Stimulated activated CD8-positive, alpha-beta memory T cell treated with anti-CD3 and anti-CD28 coated beads, Interleukin-7, amount 100 ng/mL, for 48 hours (primary cell): ENCODE measurements around the gene IQGAP1.
"Not testable (repeated sequence)": the region's sequence is repeated elsewhere in the genome, so short reads cannot be mapped to it uniquely, and the experiment has no call there.

ENCODE experiments used
- DNase-seq, 2 donors: peaks; one replicate each; pipeline ENCODE4 v3.0.0-alpha.2; 2020; ENCODE audit warnings: low read depth in 1 of 2; ENCODE audit errors: extremely low read depth in 1 of 2

Gene IQGAP1, protein sequence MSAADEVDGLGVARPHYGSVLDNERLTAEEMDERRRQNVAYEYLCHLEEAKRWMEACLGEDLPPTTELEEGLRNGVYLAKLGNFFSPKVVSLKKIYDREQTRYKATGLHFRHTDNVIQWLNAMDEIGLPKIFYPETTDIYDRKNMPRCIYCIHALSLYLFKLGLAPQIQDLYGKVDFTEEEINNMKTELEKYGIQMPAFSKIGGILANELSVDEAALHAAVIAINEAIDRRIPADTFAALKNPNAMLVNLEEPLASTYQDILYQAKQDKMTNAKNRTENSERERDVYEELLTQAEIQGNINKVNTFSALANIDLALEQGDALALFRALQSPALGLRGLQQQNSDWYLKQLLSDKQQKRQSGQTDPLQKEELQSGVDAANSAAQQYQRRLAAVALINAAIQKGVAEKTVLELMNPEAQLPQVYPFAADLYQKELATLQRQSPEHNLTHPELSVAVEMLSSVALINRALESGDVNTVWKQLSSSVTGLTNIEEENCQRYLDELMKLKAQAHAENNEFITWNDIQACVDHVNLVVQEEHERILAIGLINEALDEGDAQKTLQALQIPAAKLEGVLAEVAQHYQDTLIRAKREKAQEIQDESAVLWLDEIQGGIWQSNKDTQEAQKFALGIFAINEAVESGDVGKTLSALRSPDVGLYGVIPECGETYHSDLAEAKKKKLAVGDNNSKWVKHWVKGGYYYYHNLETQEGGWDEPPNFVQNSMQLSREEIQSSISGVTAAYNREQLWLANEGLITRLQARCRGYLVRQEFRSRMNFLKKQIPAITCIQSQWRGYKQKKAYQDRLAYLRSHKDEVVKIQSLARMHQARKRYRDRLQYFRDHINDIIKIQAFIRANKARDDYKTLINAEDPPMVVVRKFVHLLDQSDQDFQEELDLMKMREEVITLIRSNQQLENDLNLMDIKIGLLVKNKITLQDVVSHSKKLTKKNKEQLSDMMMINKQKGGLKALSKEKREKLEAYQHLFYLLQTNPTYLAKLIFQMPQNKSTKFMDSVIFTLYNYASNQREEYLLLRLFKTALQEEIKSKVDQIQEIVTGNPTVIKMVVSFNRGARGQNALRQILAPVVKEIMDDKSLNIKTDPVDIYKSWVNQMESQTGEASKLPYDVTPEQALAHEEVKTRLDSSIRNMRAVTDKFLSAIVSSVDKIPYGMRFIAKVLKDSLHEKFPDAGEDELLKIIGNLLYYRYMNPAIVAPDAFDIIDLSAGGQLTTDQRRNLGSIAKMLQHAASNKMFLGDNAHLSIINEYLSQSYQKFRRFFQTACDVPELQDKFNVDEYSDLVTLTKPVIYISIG (N-terminal part only)

DNA sequence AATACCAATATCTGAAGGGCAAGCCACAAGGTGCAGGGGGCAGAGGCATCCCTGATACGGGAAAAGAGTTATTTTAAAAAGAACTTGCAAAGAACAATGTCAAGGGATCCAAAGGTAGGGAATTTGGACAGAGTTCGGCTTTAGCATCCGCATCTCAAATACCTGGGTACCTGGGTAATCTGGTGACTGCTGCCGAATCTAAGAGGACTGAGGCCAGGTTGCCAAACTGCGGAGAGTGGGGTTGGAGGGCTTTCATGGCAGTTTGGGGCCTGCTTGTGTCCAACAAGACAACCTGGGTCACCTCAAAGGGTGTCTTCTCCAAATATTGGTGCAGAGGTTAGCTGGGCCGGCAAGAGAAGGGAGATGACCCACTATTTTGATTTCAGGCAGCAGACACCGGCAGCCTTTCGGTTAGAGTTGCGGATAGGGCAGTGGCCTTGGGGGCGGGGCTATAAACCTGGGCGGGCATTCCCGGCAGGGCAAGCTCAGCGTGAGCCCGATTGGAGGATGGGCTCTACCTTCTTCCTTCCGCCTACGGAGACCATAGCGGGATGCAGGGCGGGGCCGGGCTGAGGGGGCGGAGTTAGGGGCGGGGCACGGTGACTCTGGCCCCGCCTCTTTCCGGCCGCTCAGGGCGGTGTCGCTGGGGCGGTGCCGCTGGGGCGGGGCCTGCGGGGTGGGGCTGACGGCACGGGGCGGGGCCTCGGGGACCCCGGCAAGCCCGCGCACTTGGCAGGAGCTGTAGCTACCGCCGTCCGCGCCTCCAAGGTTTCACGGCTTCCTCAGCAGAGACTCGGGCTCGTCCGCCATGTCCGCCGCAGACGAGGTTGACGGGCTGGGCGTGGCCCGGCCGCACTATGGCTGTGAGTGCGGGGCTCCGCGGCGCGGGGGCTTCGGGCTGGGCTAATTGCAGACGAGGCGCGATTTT is at the start of gene IQGAP1:
Gene IQGAP1, plus strand, starts transcription at position 709 of the 928 bp plus-strand sequence. Its CDS starts 100 bp downstream, at position 809.
- DNase-seq, result peak; percentile 88 to 98

DNA sequence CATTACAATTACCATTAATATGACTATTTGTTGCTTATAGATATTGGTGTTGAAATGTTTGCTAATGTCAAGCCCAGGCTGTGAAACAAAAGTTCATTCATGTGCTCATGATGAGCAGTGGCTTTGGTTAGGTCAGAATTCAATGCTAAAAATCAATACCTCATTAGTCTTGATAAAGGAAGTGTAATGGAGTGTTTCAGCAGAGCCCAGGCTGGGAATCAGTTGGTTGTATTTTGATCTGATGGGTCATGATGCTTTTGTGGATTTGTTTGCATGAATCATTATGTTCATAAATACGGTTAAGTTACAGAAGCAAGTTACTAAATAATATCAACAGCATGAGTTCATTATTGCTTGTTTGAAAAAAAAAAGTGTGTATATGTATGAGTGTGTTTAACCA is 49.5 kb upstream of the IQGAP1 start:
- DNase-seq, result no peak

DNA sequence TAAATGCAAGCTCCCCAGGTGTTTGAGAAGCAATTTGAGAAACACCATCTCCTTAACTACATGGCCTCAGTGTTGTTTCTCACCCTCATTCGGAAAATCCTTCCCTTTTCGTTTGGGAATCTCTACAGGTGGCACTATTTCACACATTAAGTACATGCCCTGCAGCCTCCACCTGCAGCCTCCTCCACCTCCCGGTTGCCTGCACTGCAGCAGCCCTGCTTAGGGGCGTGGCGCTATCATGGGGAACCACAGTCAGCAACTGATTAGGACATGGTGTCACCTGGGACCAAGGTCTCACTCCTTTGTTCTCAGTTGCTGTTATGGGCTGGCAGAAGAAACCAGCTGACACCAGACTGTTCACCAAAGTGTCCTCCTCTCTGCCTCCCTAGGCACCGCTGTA is 47.7 kb upstream of the IQGAP1 start:
- DNase-seq, result no peak

DNA sequence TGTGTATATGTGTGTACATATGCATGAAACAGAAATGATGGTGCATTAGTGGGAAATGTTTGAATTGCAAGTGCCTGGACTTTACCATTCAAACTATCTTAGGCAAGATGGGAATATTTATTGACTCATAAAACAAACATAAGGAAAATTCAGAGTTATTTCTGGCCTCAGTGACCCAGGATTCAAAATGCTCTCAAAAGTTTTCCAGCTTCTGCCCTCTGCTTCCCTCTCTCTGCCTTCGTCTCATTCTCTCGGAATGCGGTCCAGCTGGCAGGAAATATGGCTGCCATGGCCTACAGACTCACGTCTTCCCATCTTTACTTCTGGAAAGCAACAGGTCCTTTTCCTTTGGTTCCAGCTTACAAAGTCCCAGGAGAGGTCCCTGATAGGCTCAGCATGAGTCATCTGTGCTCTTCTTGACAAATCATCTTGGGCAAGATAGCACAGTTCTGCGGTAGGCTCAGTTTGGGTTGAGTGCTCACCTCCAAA is 44.7 kb upstream of the IQGAP1 start:
- DNase-seq, result no peak

DNA sequence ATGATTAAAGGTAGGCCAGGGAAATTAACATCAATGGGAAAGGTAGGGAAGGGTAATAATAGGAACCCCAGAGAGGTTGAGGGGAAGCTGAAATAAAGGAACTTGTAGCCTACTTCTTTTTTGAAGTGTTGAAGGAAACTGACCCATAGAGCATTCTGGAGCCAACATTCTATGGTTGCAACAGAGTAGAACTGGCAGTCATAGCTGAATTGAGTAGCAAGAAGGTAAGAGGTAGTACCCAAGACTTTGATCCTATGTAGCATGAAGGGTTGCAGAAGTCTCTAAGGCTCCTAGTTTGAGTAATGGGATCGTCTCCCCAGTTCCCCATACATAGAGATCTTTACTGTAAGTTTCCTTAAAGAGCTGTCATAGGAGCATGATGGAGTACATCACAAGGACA is 43.4 kb upstream of the IQGAP1 start:
- no peak for DNase-seq

DNA sequence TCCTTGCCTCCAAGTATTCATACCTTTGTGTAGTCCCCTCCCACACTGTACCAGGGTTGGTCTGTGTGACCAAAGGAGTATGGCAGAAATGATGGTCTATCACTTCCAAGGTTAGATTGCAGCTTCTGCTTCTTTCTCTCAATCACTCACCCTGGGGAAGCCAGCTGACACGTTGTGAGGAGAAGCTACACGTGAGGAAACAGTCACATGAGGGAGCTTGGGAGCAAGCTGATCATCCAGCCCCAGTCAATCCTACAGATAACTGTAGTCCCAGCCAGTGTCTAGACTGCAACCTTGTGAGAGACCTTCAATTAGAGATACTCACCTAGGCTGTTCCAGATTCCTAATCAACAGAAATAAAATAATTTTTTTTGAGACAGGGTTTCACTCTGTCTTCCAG is 42.2 kb upstream of the IQGAP1 start:
- DNase-seq, result no peak

DNA sequence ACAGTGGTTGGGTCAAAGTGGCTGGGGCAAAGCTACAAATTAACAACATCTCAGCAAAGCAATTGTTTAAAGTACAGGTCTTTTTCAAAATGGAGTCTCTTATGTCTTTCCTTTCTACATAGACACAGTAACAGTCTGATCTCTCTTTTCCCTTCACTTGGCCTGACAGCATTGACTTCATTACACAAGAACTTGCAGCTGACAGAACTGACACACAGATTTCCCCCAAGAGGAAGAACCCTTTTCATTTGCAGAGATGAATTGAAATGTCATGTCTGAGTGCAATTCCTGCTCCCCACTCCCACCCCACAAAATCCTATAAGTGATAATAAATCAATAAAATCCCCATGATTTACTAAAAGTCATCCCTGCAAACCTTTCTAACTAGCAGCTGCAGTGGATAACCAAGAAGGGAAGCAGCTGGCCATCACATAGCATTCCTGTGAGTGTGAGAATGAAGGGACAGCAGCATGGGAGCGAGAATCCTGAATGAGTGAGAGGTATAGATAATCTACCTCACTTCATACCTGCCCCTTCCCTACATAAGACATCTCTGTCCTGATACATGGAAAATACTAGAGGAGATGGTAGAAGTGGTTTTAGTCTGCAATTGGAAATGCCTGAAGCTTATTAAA is 40.5 kb upstream of the IQGAP1 start:
- not testable (repeated sequence) for DNase-seq

DNA sequence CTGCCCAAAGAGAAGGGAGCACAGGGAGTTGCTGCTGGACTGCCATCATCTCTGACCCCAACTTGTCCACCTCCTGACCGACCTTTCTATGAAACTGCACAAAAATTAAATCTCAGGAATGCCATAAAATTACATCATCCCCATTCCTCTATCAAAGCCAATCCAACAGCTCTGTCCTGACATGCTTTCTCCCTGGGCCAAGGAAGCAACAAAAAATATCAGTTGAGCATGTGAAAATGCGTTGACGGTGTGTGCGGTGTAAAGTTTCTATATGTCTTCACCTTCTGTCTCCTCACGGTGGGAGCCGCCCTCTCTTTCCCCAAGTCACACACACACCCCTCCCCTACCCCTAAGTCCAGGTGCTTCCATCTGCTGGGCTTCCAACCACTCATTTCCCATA is 39.6 kb upstream of the IQGAP1 start:
- no peak for DNase-seq

DNA sequence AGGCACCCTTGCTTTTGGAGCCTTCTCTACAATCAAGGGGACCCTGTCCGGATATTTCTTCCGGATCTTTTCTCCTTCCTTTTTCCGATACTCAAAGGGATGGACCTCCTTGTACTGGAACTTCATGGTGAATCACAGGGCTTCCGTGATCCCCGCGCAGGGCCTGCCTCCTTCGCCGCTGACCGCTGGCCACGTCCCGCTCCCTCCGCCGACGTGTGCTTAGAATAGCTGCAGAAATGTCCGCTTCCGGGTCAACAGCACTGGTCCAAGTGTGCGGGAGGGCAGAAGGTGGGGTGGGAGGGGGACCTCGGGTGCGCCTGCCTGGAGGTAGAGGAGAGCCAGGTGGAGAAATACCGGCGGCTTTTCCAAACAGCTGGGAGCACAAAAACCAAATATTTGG is 39.0 kb upstream of the IQGAP1 start:
- no peak for DNase-seq

DNA sequence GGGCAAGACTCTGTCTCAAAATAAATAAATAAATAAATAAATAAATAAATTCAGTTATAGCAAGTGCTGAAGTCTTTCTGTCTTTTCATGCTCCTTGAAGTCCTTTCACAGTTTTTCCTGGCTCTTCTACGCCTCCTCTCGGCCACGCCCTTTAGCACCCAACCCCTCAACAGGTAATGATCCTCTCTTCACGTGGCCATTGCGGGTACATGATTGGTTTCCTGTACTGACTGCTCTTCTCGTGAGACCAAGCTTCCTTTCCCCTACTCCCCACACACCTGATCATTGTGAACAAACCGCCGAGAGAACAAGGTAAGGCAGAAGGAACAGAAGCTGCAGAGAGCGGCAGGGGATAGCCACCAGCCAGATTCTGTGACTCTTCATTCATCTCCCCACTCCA is 38.2 kb upstream of the IQGAP1 start:
- DNase-seq, result no peak

DNA sequence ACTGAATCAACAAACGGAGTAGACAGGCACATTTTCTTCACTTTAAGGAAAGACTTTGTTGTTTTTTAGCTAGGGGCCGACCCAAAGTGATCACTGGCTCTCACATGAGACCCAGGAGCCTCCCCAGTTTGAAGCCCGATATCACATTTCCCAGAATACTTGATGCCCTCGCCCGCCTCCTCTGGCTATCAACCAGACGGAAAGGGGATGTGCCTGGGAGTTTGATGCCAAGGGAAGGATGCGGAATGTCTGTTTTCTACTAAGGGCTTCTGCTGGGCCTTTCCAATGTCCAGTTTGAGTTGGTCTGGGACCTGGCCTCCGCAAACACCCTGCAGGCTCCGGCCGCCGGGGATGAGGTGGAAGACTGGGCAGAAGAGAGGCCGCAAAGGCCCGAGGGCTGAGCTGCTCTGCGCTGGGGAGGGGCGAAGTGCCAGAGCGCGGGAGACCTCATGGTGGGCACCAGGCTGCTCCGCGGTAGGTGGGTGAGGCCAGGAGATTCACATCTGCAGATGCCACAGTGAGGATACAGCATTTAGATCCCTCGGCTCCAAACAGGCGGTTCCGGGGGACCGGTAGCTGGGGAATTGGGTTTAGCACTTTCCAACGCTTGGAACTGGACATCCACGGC is 36.4 kb upstream of the IQGAP1 start:
- no peak for DNase-seq

DNA sequence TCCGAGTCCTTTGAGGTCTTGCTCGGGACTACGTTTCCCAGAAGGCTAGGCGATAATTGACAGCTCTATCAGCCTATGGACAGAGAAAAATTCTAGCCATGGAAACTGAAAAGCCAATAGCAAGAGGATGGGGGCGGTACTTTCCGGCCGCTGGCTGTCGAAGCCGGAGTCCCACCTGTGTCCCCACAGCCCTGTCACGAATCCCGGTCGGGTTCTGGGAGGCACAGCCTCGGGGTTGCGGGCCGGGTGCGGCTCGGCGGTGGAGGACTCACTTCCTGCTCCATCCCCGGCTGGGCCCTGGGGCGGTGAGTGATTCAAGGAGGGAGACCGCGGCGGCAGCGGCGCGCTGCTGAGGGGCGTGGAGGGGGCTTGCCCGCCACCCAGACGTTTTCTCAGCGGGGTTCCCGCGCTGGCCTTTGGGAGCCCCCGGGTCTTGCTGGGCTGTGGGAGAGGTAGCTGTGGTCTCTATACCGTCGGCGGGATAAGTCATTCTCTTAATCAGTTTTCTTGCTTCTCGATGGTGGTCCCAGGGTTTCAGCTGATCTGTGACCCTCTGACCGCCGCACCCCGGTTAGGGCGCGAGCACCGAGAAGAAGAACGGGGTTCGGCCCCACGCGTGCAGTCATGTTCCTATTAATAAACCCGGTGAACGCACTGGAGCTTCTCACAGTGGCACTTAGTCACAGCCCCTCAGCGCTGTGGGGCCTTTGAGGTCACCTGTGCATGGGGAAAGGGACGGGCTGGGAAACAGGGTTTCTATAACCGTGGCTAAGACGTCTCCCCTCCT is 35.7 kb upstream of the IQGAP1 start, which contains the start of gene ZNF774:
Gene ZNF774, plus strand, starts transcription at position 178 of the 787 bp plus-strand sequence. CDS start 2,377 bp downstream, outside the sequence.
- DNase-seq, result peak; percentile 82 to 91

DNA sequence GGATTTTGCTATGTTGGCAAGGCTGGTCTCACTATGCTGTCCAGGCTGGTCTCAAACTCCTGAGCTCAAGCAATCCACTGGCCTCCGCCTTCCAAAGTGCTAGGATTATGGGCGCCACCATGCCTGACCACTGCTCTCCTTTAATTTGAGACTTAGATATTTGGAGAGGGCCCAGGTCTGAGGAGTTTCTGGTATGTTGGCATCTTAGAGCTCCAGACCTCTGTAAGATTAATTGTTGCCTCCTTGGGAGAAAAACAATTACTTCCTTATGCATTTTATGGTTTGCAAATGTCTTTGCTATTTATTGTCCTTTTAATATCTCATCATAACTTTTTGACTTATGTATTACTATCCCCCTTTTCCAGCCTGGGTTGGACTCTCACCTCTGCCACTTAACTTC is 33.1 kb upstream of the IQGAP1 start:
- DNase-seq, result no peak

DNA sequence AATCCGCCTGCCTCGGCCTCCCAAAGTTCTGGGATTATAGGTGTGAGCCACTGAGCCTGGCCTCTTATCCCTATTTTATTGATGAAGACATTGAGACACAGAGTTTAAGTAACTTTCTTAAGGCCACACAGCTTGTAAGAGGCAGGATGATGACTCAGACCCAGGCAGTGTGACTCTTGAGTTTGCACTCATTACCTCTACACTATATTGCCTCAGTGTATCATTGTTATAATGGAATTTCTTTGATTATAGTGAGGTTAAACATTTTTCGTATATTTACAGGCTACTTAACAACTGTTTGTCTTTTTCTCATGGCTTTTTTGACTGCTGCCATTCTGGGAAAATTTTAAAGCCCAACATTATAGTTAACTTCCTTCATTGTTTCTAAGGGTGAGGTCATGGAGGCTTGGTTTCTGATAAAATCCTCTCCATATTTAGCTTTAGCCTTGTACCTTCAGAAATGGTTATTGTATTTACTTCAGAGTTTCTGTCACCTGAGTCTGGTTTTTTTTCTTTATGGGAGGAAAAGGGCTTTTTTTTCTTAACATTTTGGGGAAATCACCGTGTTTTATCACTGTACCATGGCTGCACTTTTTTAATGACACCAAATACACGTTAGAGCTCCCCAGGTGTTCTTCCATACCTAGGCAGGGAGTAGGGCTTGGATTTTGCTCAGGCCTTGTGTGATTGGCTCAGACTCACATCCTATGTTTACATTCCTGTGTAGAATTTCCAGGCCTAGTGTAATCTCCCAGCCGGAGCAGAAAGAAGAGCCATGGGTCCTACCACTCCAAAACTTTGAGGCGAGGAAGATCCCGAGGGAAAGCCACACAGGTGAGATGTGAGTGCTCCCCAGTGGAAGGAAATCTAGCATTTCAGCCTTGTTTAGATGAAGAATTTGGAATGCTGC is 29.7 kb upstream of the IQGAP1 start:
- DNase-seq, result no peak

DNA sequence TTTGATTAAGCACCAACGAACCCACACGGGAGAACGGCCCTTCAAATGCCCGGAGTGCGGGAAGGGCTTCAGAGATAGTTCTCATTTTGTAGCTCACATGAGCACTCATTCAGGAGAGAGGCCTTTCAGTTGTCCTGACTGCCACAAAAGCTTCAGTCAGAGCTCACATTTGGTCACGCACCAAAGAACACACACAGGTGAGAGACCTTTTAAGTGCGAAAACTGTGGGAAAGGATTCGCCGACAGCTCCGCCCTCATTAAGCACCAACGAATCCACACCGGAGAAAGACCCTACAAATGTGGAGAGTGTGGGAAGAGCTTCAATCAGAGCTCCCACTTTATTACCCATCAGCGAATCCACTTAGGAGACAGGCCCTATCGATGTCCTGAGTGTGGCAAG is 27.3 kb upstream of the IQGAP1 start:
- DNase-seq, result no peak

DNA sequence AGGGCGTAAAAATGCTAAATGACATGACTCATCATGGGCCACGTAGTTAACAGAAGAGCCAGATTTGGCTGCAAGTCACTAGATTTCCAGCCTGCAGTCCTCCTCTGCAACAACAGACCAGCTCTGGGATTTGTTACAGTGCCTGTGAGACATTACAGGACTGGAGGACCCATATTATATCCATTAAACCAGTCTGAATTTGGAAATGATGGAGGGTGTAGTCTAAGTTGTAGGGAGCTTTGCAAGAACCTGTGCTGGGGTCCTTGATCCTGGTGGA is 25.2 kb upstream of the IQGAP1 start:
- DNase-seq, result no peak

DNA sequence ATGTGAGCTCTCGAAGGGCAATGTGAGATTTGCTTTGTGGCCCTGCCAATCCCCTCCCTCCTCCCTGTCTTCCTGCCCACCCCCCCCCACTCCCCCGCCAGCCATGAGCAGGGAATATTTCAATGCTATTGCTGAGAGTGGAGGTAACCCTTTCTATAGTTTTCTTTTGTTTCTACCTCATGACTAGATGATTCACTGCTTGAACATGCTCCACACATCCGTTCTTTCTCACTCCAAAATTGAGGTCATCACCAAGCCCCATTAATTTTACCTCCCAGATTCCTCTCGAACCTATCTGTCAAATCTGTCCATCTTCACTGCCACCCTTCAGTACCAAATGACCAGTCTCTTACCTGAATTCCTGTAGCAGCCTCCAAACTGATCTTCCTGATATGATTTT is 23.8 kb upstream of the IQGAP1 start:
- no peak for DNase-seq
